Stimulated activated CD4-positive, alpha-beta T cell treated with anti-CD3 and anti-CD28 coated beads, Interleukin-4, amount 100 ng/mL, for 1 hour (primary cell): ENCODE measurements around the gene AKR1C2.
"Not testable (repeated sequence)": the region's sequence is repeated elsewhere in the genome, so short reads cannot be mapped to it uniquely, and the experiment has no call there.

Source experiments
- DNase-seq: peaks from one replicate; pipeline ENCODE4 v3.0.0-alpha.2; 2020

AKR1C2 gene

DNA sequence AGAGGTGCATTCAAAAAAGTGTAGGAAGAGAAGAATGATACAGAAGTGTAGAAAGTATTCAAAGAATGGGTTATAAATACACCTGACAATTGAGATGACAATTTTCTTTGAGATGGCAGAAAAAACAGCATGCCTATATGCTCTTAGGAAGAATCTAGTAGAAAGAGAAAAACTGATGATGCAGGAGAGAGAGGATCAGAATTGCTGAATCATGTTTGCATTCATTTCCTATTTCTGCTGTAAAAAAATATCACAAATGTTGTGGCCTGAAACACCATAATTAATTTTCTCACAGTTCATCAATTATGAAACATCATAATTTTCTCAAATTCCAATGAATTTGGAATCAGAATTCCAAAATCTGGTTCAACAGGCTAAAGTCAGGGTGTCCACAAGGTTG, 50.3 kb downstream of the AKR1C2 start:
- no peak for DNase-seq

GRCh38 chr10:4951512-4952162, 52.0 kb downstream of the AKR1C2 start:
- not testable (repeated sequence) for DNase-seq

DNA sequence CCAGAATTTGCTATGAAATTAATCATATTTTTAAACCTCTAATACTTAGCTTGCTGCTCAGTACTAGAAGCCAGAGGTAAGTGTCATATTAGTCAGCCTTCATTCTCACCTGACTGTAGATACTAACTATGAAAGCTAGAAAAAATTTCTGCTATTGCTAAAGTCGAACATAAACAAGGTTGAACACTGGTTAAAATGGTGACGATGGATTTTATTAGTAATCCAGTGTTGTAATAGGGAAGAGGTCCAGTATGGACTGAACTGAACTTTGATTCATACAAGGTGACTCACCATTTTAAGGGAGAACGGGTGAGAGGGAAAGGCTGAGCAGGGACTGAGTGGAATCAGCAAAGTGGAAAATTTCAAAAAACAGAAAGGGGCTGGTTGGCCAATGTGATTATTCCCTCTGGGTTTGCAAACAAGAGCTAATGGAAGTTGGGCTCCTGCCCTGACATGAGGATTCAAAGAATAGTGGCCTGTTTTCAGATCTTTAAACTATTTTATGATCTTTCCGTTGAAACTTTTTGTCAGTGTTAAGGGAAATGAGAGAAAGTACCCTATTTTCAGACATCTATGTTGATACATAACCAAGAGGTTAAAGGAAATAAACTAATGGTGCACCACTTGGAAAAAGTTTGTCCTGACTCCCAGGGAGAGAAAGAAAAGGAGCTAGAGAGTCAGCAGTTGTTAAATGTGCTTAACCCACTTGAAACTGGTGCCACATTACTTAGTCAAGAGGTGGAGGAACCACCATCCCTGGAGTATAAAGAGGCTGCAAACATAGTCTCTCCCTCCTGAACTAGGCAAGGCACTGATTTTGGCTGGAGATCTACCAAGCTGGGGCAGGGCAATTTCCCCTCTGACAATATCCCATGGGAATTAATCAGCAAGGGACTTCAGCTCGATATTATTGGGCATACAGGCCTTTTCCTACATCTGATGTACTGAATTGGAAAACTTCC, 55.7 kb downstream of the AKR1C2 start:
- no peak for DNase-seq

- no peak for DNase-seq
Measured at GRCh38 chr10:4947039-4947634, 56.5 kb downstream of the AKR1C2 start.

DNA sequence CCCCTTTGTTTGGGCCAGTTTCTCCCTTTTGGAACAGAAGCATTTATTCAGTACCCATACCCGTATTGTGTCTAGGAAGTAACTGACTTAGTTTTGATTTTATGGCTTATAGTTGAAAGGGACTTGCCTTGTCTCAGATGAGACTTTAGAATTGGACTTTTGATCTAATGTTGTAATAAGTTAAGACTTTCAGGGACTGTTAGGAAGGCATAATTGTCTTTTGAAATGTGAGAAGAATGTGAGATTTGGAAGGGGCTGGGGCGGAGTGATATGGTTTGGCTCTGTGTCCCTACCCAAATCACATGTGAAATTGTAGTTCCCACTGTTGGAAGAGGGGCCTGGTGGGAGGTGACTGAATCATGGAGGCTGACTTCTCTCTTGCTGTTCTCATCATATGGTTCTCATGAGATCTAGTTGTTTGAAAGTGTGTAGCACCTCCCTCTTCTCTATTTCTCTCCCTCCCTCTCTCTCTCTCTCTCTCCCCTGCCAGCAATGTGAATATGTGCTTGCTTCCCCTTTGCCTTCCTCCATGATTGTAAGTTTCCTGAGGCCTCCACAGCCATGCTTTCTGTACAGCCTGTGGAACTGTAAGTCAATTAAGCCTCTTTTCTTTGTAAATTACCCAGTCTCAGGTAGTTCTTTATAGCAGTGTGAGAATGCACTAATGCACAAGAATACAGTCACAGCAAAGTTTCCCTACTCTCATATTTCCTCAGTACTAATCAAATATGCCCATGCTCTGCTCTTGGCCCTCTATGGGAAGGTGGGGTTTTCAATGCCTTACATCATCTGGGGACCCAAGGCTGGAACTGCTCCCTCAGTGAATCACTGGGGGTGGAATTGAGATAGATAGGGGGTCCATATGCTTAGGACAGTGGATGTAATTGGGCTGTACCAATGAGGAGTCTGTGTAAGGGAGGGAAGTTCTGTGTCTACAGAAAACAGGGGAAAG, 57.6 kb downstream of the AKR1C2 start:
- no peak for DNase-seq

- no peak for DNase-seq
Measured at GRCh38 chr10:4944841-4945240, 58.8 kb downstream of the AKR1C2 start.

GRCh38 chr10:4943821-4944220, 59.8 kb downstream of the AKR1C2 start:
- DNase-seq: no peak

DNA sequence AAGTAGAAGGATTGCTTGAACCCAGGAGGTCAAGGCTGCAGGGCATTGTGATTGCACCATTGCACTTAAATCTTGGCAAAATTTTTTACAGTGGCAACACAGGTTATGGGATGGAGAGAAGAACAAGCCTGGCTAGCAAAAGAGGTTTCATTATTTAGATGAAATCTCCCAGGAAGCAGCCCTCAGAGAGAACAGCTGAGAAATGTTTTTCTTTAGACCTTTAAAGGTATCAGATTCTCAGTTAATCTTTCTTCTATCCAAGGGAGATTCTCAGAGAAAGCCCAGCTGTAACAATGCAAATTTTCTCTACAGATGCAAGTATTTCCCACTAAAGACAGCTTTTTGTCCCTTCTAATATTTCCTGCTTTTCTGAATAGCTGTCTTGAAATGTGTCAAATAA, 60.2 kb downstream of the AKR1C2 start:
- DNase-seq: not testable (repeated sequence)

DNA sequence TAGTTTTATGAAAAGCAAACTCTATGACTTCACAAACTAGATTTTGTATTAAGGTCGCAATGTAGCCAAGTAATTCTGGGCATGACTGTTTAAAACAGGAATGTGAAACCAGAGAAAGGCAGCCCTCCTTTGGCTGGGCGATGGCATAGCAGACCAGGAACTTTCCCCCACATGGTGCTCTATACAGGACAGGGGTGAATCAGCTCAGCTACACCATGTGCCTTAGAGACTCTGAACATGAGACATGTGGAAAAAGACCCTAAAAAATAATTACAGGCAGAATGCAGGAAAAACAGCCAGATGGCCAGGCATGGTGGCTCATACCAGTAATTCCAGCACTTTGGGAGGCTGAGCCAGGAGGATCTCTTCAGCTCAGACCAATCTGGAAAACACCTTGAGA, 60.7 kb downstream of the AKR1C2 start:
- DNase-seq: not testable (repeated sequence)

DNA sequence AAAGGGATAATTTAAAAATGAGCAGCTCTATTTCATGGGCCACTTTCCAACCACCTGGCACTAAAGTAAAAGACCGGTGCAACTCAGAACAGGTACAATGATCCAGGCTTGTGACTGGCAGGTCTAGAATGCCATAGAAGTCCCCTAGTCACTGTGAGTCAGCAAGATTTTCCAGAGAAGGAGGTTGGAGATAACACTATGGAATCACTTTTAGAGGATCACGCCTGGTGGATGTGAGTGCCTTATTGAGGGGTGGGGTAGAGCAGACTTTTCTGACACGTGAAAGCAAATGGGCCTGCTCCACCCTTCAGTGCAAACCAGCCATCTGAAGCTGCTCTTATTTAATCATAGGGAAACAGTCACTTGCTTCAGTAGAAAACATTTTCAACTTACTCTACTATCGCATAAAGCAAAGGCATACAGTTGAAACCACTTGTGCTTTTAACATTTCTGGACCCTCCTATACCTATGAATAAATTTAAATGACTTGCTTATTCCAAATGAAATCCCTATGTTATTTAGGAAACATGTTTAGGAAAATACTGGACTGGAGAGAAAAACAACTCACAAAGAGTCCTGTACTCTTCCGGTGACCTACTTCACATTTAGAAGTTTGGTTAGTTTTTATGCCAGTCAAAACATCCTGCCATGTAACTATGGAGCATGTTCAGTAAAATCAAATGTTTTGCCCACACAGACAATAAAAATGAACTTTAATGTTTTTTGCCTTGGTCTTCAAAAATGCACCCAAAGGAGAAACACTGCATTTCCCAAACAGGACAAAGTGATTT, 61.9 kb downstream of the AKR1C2 start:
- DNase-seq: no peak

DNA sequence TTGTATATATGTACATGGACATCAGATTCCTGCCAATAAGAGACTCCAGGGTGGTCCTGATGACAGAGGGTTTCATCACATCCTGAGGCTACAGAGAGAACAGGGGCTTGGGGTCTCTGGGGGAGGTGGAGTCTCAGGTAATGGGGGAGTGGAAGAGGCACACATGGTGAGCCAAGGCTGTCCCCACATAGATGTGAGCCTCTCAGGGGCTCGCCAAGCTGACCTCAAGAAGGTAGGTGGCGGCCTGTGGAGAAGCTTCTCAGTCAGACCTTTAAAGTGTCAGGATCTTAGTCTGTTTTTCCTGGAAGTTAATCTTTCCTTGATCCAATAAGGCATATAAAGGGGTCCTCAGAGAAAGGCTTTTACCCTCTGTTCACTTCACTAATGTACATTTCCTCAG, 62.7 kb downstream of the AKR1C2 start:
- DNase-seq: not testable (repeated sequence)

DNA sequence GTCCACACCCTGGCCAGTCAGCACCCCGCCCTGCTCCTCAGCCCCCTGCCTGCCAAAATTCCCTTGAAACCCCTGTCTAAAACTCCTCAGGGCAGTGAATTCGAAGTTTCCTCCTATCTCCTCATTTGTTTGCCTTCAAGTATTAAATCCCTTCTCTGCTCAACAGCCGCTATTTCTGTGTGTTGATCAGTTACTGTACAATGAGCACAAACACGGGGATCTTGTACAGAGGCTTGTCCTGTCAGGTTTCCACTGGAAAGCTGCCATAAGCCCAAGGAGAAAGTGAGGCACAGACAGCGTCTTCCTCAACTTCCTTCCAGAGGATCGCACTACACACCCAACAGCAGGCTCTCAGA, 63.6 kb downstream of the AKR1C2 start:
- not testable (repeated sequence) for DNase-seq

DNA sequence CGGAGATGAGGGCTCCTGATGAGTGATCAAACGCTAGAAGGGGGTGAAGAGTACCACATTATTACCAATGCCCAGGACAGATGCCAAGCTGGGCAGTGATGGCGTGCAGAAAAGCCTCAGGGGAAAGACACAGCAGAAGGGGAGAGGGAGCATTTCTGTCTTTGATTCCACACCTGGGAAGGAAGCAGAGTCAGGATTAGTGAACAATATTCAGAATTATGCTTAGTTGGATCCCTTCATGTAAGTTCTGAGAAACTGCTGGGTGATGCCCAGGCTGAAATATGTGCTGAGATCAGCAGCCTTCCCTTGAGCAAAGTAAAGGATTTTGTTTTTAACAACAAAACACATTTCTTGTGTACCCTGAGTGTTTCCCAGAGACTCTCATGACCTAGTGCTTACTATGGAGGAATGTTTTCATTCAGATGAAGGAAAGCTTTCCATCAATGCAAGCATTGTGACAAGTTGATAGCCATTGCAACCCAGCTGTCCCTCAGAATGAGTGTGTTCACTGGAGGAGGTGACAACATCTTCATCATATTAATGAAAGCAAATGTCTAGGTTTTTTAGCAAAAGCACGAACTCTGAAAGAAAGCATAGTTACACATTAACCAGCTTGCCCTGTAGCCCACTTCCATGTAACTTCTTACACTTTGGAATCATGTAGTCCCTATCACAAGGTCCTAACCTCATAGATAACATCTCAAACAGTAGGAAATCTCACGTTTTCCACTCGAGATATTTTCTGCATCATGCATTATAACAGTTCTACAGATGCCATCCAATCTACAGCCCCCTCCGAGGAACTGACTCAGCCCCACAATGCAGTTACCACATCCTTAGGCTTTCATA, 64.2 kb downstream of the AKR1C2 start:
- no peak for DNase-seq
